RKO (cell line): ENCODE results near the gene CATSPERB.
"Not testable (repeated sequence)": the region's sequence is repeated elsewhere in the genome, so short reads cannot be mapped to it uniquely, and the experiment has no call there.

Source experiments
- DNase-seq: peaks from one replicate; pipeline ENCODE4 v3.0.0-alpha.2; 2016; ENCODE audit warnings: low spot score

The CATSPERB gene

GRCh38 chr14:91667101-91667500 lies 64.8 kb downstream of the CATSPERB start:
- DNase-seq = not testable (repeated sequence)

GRCh38 chr14:91660790-91661189 lies 71.1 kb downstream of the CATSPERB start:
- DNase-seq = no peak

GRCh38 chr14:91654836-91655235 lies 77.0 kb downstream of the CATSPERB start:
- no peak for DNase-seq

- DNase-seq = no peak
These were observed 78.4 kb downstream of the CATSPERB start for GRCh38 chr14:91653451-91653850.

- DNase-seq = peak; percentile 39
These were observed 82.0 kb downstream of the CATSPERB start for GRCh38 chr14:91649930-91650329.

- peak; percentile 28 for DNase-seq
These were observed 84.0 kb downstream of the CATSPERB start for GRCh38 chr14:91647856-91648255.

- DNase-seq = peak; percentile 9
These were observed 95.3 kb downstream of the CATSPERB start for GRCh38 chr14:91636604-91637003.

- no peak for DNase-seq
These were observed 107.1 kb downstream of the CATSPERB start for GRCh38 chr14:91624757-91625156.

- no peak for DNase-seq
These were observed 117.7 kb downstream of the CATSPERB start for GRCh38 chr14:91614187-91614586.

- no peak for DNase-seq
These were observed 118.3 kb downstream of the CATSPERB start for GRCh38 chr14:91613459-91614112.

GRCh38 chr14:91611528-91611927 lies 120.4 kb downstream of the CATSPERB start:
- DNase-seq = no peak

- DNase-seq = no peak
These were observed 122.7 kb downstream of the CATSPERB start for GRCh38 chr14:91609161-91609560.

GRCh38 chr14:91607322-91608047 lies 124.4 kb downstream of the CATSPERB start:
- DNase-seq = no peak

GRCh38 chr14:91606851-91607250 lies 125.0 kb downstream of the CATSPERB start:
- no peak for DNase-seq

- not testable (repeated sequence) for DNase-seq
These were observed 127.3 kb downstream of the CATSPERB start for GRCh38 chr14:91604611-91605010.

- DNase-seq = no peak
These were observed 131.9 kb downstream of the CATSPERB start for GRCh38 chr14:91599994-91600393.

GRCh38 chr14:91595736-91596135 lies 136.2 kb downstream of the CATSPERB start:
- no peak for DNase-seq

- not testable (repeated sequence) for DNase-seq
These were observed 137.9 kb downstream of the CATSPERB start for GRCh38 chr14:91593957-91594356.

- no peak for DNase-seq
These were observed 145.5 kb downstream of the CATSPERB start for GRCh38 chr14:91586410-91586809.

- no peak for DNase-seq
These were observed 146.0 kb downstream of the CATSPERB start for GRCh38 chr14:91585856-91586255.

- DNase-seq = no peak
These were observed 149.1 kb downstream of the CATSPERB start for GRCh38 chr14:91582761-91583160.

- no peak for DNase-seq
These were observed 150.9 kb downstream of the CATSPERB start for GRCh38 chr14:91580876-91581577.

- no peak for DNase-seq
These were observed 154.2 kb downstream of the CATSPERB start for GRCh38 chr14:91577632-91578233.
